SK-N-SH (cell line): ENCODE measurements around the gene ETV6.

Experiments
- CHD2 ChIP-seq: fragments of 150-350 bp; IDR thresholded peaks from 2 replicates; pipeline ENCODE4 v1.6.1; 2018; ENCODE audit warnings: low read length; ENCODE audit not compliant: partially characterized antibody
- CTCF ChIP-seq: fragments of 200-600 bp; sonication (generic); IDR thresholded peaks from 2 replicates; pipeline ENCODE4 v1.6.1; 2017; ENCODE audit warnings: antibody characterized with exemption, mild to moderate bottlenecking, moderate library complexity
- FOSL2 ChIP-seq: IDR thresholded peaks from 2 replicates; pipeline ENCODE4 v1.4.0; 2012; ENCODE audit warnings: low read depth, mild to moderate bottlenecking, moderate library complexity, borderline replicate concordance
- RAD21 ChIP-seq: IDR thresholded peaks from 2 replicates; pipeline ENCODE4 v1.6.1; 2012; ENCODE audit warnings: mild to moderate bottlenecking, low read length
- RFX5 ChIP-seq: IDR thresholded peaks from 2 replicates; pipeline ENCODE4 v1.6.1; 2012; ENCODE audit warnings: mild to moderate bottlenecking, improper control_type of control experiment, low read length
- TAF1 ChIP-seq: IDR thresholded peaks from 2 replicates; pipeline ENCODE4 v1.6.1; 2012; ENCODE audit warnings: low read depth, mild to moderate bottlenecking, low read length, moderate library complexity, borderline replicate concordance
- USF2 ChIP-seq: fragments of 150-350 bp; IDR thresholded peaks from 2 replicates; pipeline ENCODE4 v1.6.1; 2017; ENCODE audit warnings: antibody characterized with exemption, low read length, low read depth, borderline replicate concordance
- TF ChIP-seq, protein P1 (sequence below): IDR thresholded peaks from 2 replicates; pipeline ENCODE4; 2012

- TF ChIP-seq CTCF = no peak
- TF ChIP-seq TAF1 = no peak
- no peak for TF ChIP-seq FOSL2
- TF ChIP-seq USF2 = no peak
- TF ChIP-seq, protein P1, sequence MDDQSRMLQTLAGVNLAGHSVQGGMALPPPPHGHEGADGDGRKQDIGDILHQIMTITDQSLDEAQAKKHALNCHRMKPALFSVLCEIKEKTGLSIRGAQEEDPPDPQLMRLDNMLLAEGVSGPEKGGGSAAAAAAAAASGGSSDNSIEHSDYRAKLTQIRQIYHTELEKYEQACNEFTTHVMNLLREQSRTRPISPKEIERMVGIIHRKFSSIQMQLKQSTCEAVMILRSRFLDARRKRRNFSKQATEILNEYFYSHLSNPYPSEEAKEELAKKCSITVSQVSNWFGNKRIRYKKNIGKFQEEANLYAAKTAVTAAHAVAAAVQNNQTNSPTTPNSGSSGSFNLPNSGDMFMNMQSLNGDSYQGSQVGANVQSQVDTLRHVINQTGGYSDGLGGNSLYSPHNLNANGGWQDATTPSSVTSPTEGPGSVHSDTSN = no peak
- no peak for TF ChIP-seq RAD21
- TF ChIP-seq CHD2 = no peak
- TF ChIP-seq RFX5 = no peak
These were observed 3.8 kb downstream of the ETV6 start for GRCh38 chr12:11653215-11653753.
